ENCODE results near the gene IL12B.

Gene IL12B

GRCh38 chr5:159324102-159324755 is 6.1 kb downstream of the IL12B start:
- no peaks in the 10 kb centered on the region for H3K36me3 Mint-ChIP-seq (ENCODE audit: low read depth)
- no peak overlapping the region for H3K4me3 Mint-ChIP-seq
- peaks cover 44% of the 10 kb centered on the region for H3K27me3 Mint-ChIP-seq (ENCODE audit: low read depth)
- H3K27ac Mint-ChIP-seq, result no peak overlapping the region
- H3K4me1 Mint-ChIP-seq, result no peaks in the 10 kb centered on the region
- H3K9me3 Mint-ChIP-seq, result no peaks in the 10 kb centered on the region
- TF ChIP-seq, protein P1, sequence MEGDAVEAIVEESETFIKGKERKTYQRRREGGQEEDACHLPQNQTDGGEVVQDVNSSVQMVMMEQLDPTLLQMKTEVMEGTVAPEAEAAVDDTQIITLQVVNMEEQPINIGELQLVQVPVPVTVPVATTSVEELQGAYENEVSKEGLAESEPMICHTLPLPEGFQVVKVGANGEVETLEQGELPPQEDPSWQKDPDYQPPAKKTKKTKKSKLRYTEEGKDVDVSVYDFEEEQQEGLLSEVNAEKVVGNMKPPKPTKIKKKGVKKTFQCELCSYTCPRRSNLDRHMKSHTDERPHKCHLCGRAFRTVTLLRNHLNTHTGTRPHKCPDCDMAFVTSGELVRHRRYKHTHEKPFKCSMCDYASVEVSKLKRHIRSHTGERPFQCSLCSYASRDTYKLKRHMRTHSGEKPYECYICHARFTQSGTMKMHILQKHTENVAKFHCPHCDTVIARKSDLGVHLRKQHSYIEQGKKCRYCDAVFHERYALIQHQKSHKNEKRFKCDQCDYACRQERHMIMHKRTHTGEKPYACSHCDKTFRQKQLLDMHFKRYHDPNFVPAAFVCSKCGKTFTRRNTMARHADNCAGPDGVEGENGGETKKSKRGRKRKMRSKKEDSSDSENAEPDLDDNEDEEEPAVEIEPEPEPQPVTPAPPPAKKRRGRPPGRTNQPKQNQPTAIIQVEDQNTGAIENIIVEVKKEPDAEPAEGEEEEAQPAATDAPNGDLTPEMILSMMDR (IDR thresholded peaks at IDR 0.05; ENCODE audit: unreplicated experiment in 3 of 3), result no peak

GRCh38 chr5:159322180-159322579 is 8.1 kb downstream of the IL12B start:
- no peaks in the 10 kb centered on the region for H3K36me3 Mint-ChIP-seq (ENCODE audit: low read depth)
- no peak overlapping the region for H3K4me3 Mint-ChIP-seq
- H3K9me3 Mint-ChIP-seq, result no peaks in the 10 kb centered on the region
- TF ChIP-seq, protein P1 (IDR thresholded peaks at IDR 0.05; ENCODE audit: unreplicated experiment in 3 of 3), result no peak
- H3K27me3 Mint-ChIP-seq (ENCODE audit: low read depth), result peaks cover 27% of the 10 kb centered on the region
- no peaks in the 10 kb centered on the region for H3K4me1 Mint-ChIP-seq
- H3K27ac Mint-ChIP-seq, result no peak overlapping the region

DNA sequence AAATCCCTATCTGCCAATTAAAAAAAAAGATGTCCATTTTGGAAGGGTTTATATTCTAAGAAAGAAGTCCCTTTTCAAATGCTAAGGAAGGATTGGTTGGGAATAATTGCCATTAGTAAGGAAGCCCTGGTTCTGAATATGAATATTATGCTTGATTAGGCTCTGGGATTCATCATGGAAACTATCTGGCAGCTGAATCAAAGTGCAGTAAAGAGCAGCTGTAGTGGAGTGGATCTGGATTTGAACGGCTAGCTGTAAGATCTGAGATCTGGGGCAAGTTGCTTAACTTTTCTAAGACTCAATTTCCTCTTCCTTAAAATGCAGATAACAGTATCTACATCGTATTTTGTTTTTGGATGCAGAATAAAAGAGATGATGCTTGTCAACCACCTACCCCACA is 10.5 kb downstream of the IL12B start:
- no peaks in the 10 kb centered on the region for H3K36me3 Mint-ChIP-seq (ENCODE audit: low read depth)
- TF ChIP-seq, protein P1 (IDR thresholded peaks at IDR 0.05; ENCODE audit: unreplicated experiment in 3 of 3), result no peak
- no peak overlapping the region for H3K27ac Mint-ChIP-seq

DNA sequence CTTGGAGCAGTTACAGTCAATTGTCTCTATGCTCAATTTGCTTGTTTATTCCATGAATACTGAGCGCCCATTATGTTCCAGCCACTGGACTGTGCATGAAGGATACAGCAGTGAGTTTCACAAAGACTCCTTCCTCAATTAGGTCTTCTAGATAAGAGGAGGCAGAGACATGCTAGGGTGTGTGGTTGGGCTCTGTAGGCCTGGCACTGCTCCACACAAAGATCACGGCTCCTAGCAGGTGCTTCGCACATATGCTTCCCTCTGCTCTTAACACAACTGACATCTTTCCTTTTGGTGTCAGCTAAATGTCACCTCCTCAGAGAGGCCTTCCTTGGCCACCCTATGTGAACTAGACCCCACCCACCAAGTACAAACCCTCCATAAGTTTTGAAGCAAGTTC is 10.9 kb downstream of the IL12B start:
- H3K4me1 Mint-ChIP-seq, result no peaks in the 10 kb centered on the region

More for the DNA sequence above, 10.5 kb downstream of the IL12B start:
- Mint-ChIP-seq H3K4me1 (no peaks in the 10 kb centered on the region), H3K9me3 (no peaks in the 10 kb centered on the region), H3K27me3 (ENCODE audit: low read depth) (peaks cover 28% of the 10 kb centered on the region), H3K4me3 (no peak overlapping the region)

DNA sequence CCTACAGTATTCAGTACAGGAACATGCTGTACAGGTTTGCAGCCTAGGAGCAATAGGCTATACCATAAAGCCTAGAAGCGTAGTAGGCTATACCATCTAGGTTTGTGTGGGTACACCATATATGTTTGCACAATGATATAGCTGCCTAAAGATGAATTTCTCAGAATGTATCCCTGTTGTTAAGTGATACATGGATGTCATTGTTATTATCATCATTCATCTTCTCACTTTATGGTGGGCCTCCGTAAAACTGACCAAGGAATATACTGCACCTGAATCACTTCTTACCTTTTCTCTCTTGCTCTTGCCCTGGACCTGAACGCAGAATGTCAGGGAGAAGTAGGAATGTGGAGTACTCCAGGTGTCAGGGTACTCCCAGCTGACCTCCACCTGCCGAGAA is 11.8 kb downstream of the IL12B start:
- Mint-ChIP-seq H3K4me1 (no peaks in the 10 kb centered on the region), H3K4me3 (no peak overlapping the region), H3K9me3 (no peaks in the 10 kb centered on the region), H3K27me3 (ENCODE audit: low read depth) (peaks cover 32% of the 10 kb centered on the region), H3K36me3 (ENCODE audit: low read depth) (no peaks in the 10 kb centered on the region), H3K27ac (no peak overlapping the region)
- TF ChIP-seq, protein P1 (IDR thresholded peaks at IDR 0.05; ENCODE audit: unreplicated experiment in 3 of 3), result no peak

More for the DNA sequence above, 10.9 kb downstream of the IL12B start:
- H3K4me3 Mint-ChIP-seq, result no peak overlapping the region
- TF ChIP-seq, protein P1 (IDR thresholded peaks at IDR 0.05; ENCODE audit: unreplicated experiment in 3 of 3), result no peak
- H3K36me3 Mint-ChIP-seq (ENCODE audit: low read depth), result no peaks in the 10 kb centered on the region
- H3K9me3 Mint-ChIP-seq, result no peaks in the 10 kb centered on the region
- H3K27ac Mint-ChIP-seq, result no peak overlapping the region
- peaks cover 23% of the 10 kb centered on the region for H3K27me3 Mint-ChIP-seq (ENCODE audit: low read depth)

DNA sequence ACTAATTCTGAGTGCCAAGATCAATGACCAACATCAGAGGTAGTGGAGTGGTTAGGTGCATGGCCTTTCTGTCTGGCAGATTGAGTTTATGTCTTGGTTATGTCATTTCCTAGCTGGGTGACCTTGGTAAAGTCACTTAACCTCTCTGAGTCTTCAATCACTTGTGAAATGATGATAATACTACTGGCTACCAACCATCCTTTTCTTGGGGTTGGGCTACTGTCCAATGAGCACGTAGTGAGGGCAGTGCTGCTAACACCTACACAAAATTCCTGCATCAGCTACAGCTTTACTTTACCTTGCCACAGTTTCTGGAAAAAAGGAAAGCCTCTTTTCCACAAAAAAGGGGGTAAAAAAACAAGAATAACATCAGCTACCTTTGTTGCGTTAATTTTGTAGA is 12.4 kb downstream of the IL12B start:
- Mint-ChIP-seq H3K9me3 (no peaks in the 10 kb centered on the region), H3K27me3 (ENCODE audit: low read depth) (peaks cover 37% of the 10 kb centered on the region), H3K27ac (no peak overlapping the region), H3K4me3 (no peak overlapping the region), H3K36me3 (ENCODE audit: low read depth) (no peaks in the 10 kb centered on the region), H3K4me1 (no peaks in the 10 kb centered on the region)
- TF ChIP-seq, protein P1 (IDR thresholded peaks at IDR 0.05; ENCODE audit: unreplicated experiment in 3 of 3), result no peak

Data from nephron (organoid).